Measurements from ENCODE around the gene PLOD3.

The PLOD3 gene

DNA sequence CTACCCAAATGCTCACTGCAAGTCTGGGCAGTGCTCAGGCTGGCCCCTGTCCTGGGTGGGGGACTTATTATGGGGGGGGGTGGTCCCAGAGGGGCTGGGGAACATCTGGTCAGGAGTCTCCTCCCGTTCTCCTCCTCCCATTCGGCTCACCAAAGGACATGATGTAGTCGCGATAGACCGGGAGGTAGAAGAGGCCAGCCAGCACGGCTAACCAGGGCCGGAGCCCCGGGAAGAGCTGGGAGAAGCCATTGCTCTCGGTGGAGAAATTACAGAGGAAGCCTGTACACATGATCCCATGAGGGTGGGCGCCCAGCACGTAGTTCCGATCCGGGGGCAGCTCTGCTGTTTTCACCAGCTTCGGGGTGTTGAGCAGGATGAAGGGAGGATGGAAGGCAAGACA, 18.9 kb downstream of the PLOD3 start:
- no peak for TF ChIP-seq ZNF70 (CRISPR knock-in tag; IDR thresholded peaks at IDR 0.05)
- TF ChIP-seq RARB (CRISPR knock-in tag; IDR thresholded peaks at IDR 0.05), result no peak
- TF ChIP-seq, protein P1, sequence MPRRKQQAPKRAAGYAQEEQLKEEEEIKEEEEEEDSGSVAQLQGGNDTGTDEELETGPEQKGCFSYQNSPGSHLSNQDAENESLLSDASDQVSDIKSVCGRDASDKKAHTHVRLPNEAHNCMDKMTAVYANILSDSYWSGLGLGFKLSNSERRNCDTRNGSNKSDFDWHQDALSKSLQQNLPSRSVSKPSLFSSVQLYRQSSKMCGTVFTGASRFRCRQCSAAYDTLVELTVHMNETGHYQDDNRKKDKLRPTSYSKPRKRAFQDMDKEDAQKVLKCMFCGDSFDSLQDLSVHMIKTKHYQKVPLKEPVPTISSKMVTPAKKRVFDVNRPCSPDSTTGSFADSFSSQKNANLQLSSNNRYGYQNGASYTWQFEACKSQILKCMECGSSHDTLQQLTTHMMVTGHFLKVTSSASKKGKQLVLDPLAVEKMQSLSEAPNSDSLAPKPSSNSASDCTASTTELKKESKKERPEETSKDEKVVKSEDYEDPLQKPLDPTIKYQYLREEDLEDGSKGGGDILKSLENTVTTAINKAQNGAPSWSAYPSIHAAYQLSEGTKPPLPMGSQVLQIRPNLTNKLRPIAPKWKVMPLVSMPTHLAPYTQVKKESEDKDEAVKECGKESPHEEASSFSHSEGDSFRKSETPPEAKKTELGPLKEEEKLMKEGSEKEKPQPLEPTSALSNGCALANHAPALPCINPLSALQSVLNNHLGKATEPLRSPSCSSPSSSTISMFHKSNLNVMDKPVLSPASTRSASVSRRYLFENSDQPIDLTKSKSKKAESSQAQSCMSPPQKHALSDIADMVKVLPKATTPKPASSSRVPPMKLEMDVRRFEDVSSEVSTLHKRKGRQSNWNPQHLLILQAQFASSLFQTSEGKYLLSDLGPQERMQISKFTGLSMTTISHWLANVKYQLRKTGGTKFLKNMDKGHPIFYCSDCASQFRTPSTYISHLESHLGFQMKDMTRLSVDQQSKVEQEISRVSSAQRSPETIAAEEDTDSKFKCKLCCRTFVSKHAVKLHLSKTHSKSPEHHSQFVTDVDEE (CRISPR knock-in tag; IDR thresholded peaks at IDR 0.05), result no peak
- TF ChIP-seq BACH2 (CRISPR knock-in tag; IDR thresholded peaks at IDR 0.05; ENCODE audit: borderline replicate concordance), result no peak
- no peak for TF ChIP-seq TOX (CRISPR knock-in tag; IDR thresholded peaks at IDR 0.05; ENCODE audit: borderline replicate concordance)
- TF ChIP-seq ARNTL (CRISPR knock-in tag; IDR thresholded peaks at IDR 0.05; ENCODE audit: borderline replicate concordance, low read depth), result no peak

DNA sequence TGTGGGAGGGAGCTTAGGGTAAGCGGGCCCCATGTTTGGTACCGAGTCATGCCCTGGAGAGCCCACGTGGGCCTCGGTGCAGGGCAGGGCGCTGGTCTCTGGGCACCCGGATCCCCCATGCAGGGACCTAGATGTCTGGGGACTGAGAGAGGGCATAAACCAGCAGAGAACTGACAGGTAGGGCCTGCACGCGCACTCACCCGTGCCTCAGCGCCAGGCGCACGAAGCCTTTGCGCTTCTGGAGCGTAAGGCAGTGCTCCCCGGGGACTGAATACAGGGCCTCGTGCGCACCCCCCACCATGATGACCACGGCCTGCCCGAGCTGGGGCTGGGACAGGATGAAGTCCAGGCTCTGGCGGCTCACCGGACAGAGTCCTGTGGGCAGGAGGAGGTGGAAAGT, 19.4 kb downstream of the PLOD3 start:
- no peak for ATAC-seq
- TF ChIP-seq, protein P2, sequence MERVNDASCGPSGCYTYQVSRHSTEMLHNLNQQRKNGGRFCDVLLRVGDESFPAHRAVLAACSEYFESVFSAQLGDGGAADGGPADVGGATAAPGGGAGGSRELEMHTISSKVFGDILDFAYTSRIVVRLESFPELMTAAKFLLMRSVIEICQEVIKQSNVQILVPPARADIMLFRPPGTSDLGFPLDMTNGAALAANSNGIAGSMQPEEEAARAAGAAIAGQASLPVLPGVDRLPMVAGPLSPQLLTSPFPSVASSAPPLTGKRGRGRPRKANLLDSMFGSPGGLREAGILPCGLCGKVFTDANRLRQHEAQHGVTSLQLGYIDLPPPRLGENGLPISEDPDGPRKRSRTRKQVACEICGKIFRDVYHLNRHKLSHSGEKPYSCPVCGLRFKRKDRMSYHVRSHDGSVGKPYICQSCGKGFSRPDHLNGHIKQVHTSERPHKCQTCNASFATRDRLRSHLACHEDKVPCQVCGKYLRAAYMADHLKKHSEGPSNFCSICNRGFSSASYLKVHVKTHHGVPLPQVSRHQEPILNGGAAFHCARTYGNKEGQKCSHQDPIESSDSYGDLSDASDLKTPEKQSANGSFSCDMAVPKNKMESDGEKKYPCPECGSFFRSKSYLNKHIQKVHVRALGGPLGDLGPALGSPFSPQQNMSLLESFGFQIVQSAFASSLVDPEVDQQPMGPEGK (CRISPR knock-in tag; IDR thresholded peaks at IDR 0.05; ENCODE audit: borderline replicate concordance), result no peak
- TF ChIP-seq CREB5 (CRISPR knock-in tag; IDR thresholded peaks at IDR 0.05; ENCODE audit: low read depth) (no peak), OSR1 (CRISPR knock-in tag; IDR thresholded peaks at IDR 0.05) (no peak), CSDC2 (CRISPR knock-in tag; IDR thresholded peaks at IDR 0.05) (no peak), TCF4 (CRISPR knock-in tag; IDR thresholded peaks at IDR 0.05; ENCODE audit: borderline replicate concordance) (no peak), ZNF8 (CRISPR knock-in tag; IDR thresholded peaks at IDR 0.05) (no peak), SNAI2 (CRISPR knock-in tag; IDR thresholded peaks at IDR 0.05) (no peak), ARNTL (CRISPR knock-in tag; IDR thresholded peaks at IDR 0.05; ENCODE audit: borderline replicate concordance, low read depth) (no peak), GLIS3 (CRISPR knock-in tag; IDR thresholded peaks at IDR 0.05) (no peak), ZNF565 (CRISPR knock-in tag; conservative IDR thresholded peaks at IDR 0.05; ENCODE audit: low read depth) (no peak), BACH2 (CRISPR knock-in tag; IDR thresholded peaks at IDR 0.05; ENCODE audit: borderline replicate concordance) (no peak), CSRNP3 (CRISPR knock-in tag; IDR thresholded peaks at IDR 0.05) (no peak), ZNF70 (CRISPR knock-in tag; IDR thresholded peaks at IDR 0.05) (no peak), ZC3H10 (CRISPR knock-in tag; IDR thresholded peaks at IDR 0.05) (no peak), ISL1 (CRISPR knock-in tag; IDR thresholded peaks at IDR 0.05) (no peak)
- TF ChIP-seq, protein P3, sequence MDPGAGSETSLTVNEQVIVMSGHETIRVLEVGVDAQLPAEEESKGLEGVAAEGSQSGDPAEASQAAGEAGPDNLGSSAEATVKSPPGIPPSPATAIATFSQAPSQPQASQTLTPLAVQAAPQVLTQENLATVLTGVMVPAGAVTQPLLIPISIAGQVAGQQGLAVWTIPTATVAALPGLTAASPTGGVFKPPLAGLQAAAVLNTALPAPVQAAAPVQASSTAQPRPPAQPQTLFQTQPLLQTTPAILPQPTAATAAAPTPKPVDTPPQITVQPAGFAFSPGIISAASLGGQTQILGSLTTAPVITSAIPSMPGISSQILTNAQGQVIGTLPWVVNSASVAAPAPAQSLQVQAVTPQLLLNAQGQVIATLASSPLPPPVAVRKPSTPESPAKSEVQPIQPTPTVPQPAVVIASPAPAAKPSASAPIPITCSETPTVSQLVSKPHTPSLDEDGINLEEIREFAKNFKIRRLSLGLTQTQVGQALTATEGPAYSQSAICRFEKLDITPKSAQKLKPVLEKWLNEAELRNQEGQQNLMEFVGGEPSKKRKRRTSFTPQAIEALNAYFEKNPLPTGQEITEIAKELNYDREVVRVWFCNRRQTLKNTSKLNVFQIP (CRISPR knock-in tag; IDR thresholded peaks at IDR 0.05; ENCODE audit: borderline replicate concordance, low read depth), result no peak
- TF ChIP-seq, protein P1 (CRISPR knock-in tag; IDR thresholded peaks at IDR 0.05), result no peak

More for the DNA sequence above, 18.9 kb downstream of the PLOD3 start:
- ATAC-seq, result no peak
